ENCODE measurements around the gene PDXK. TPM values are rescaled to one million over a fixed set of nuclear protein-coding genes. Genes with fewer than 3 reads are reported as not detected.
"Not testable (repeated sequence)": the region's sequence is repeated elsewhere in the genome, so short reads cannot be mapped to it uniquely, and the experiment has no call there.

PDXK gene
- total RNA-seq = 10 to 100 TPM; 15.9 to 89.8 (median 49.8) TPM

- Histone ChIP-seq H3K4me3 (peak within 1 kb of the TSS; percentile 68 to 78), H3K9me3 (no peaks in the 10 kb centered on the region), H3K4me1 (peaks cover 3 to 14% of the 10 kb centered on the region in 2 donors), H3K27me3 (no peaks in the 10 kb centered on the region), H3K27ac (peak within 1 kb of the TSS; percentile 61 to 77), H3K36me3 (no peaks in the 10 kb centered on the region)
- peak; percentile 77 to 87 for DNase-seq
- TF ChIP-seq CTCF (IDR thresholded peaks at IDR 0.05) = peak in 1 of 4 experiments; percentile 1
- TF ChIP-seq POLR2A (IDR thresholded peaks at IDR 0.05) = peak; percentile 85 to 91
- intact Hi-C loops (cut with DNase I; ENCODE audit: low total_unique reads) = loop anchor here (10.0 kb wide), 1 partner anchor 56 kb away; the partner anchor contains the start of gene CSTB
Measured at GRCh38 chr21:43718872-43719747, at the start of gene PDXK. Gene PDXK, plus strand, starts transcription at chr21:43719129. Its CDS starts 166 bp downstream, at chr21:43719295.

- Histone ChIP-seq H3K4me1 (no peaks in the 10 kb centered on the region), H3K27me3 (no peaks in the 10 kb centered on the region), H3K27ac (no peak overlapping the region), H3K4me3 (no peak overlapping the region), H3K9me3 (no peaks in the 10 kb centered on the region), H3K36me3 (no peaks in the 10 kb centered on the region)
- TF ChIP-seq CTCF (IDR thresholded peaks at IDR 0.05) (no peak), POLR2A (IDR thresholded peaks at IDR 0.05) (no peak)
- intact Hi-C loops (cut with DNase I; ENCODE audit: low total_unique reads) = no loop called here
- no peak for DNase-seq
Measured at GRCh38 chr21:43669828-43670605, 48.9 kb upstream of the PDXK start.

DNA sequence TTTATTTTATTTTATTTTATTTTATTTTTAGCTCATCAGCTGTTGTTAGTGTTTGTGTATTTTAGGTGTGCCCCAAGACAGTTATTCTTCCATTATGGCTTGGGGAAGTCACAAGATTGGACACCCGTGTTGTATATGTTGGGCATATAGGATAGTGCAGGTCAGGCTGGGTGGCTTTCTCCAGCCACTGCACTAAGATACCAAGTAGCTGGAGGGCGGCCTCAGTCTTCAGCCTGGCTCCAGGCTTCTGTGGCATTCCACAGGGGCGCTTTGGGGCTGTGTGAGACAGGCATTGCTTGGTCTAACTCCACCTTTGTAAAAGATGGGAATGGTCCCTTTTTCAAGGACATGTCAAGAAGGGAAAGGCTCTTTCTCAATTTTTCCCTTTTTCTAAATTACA is 43.1 kb upstream of the PDXK start:
- DNase-seq = no peak
- no peak overlapping the region for H3K4me3 ChIP-seq
- H3K4me1 ChIP-seq = no peaks in the 10 kb centered on the region
- no peaks in the 10 kb centered on the region for H3K27me3 ChIP-seq
- H3K27ac ChIP-seq = no peak overlapping the region
- H3K9me3 ChIP-seq = no peaks in the 10 kb centered on the region
- no peak for TF ChIP-seq POLR2A (IDR thresholded peaks at IDR 0.05)
- TF ChIP-seq CTCF (IDR thresholded peaks at IDR 0.05) = no peak
- intact Hi-C loops (cut with DNase I; ENCODE audit: low total_unique reads) = no loop called here
- H3K36me3 ChIP-seq = no peaks in the 10 kb centered on the region

DNA sequence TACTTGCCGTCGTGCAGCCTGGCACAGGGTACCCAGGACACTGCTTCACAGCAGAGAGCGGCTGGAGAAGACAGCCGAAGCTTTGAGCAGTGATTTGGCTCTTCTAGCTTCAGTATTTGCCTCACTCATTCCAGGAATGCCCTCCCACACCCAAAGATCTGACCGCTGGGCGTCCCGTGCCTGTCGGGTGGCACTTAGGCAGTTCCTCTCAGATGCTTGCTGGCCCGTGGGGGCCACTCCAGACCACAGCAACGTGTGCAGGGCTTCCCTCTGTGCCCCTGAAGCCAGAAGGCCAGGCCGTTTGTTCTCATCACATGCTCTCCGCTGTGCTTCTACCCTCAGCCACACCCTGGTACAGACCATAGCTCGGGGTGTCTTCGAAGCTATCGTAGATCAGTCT is 42.5 kb upstream of the PDXK start:
- Histone ChIP-seq H3K36me3 (no peaks in the 10 kb centered on the region), H3K4me1 (no peaks in the 10 kb centered on the region), H3K4me3 (no peak overlapping the region), H3K27ac (no peak overlapping the region), H3K27me3 (no peaks in the 10 kb centered on the region), H3K9me3 (no peaks in the 10 kb centered on the region)
- intact Hi-C loops (cut with DNase I; ENCODE audit: low total_unique reads) = no loop called here
- TF ChIP-seq POLR2A (IDR thresholded peaks at IDR 0.05) = no peak
- TF ChIP-seq CTCF (IDR thresholded peaks at IDR 0.05) = no peak
- no peak for DNase-seq

DNA sequence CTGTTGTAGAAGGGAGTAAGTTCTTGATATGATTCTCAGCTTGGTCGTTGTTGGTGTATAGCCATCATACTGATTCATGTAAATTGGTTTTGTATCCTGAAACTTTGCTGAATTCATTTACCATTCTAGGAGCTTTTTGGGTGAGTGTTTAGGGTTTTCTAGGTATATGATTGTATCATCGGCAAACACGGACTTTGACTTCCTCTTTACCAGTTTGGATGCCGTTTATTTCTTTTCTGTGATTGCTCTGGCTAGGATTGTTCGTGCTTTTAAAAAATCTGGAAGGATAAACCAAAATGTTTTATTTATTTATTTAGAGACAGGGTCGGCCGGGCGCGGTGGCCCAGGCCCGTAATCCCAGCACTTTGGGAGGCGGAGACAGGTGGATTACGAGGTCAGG is 39.0 kb upstream of the PDXK start:
- TF ChIP-seq POLR2A (IDR thresholded peaks at IDR 0.05) (no peak), CTCF (IDR thresholded peaks at IDR 0.05) (no peak)
- Histone ChIP-seq H3K9me3 (no peaks in the 10 kb centered on the region), H3K27me3 (no peaks in the 10 kb centered on the region), H3K4me1 (no peaks in the 10 kb centered on the region), H3K4me3 (no peak overlapping the region), H3K27ac (no peak overlapping the region), H3K36me3 (no peaks in the 10 kb centered on the region)
- intact Hi-C loops (cut with DNase I; ENCODE audit: low total_unique reads) = no loop called here
- DNase-seq = no peak

DNA sequence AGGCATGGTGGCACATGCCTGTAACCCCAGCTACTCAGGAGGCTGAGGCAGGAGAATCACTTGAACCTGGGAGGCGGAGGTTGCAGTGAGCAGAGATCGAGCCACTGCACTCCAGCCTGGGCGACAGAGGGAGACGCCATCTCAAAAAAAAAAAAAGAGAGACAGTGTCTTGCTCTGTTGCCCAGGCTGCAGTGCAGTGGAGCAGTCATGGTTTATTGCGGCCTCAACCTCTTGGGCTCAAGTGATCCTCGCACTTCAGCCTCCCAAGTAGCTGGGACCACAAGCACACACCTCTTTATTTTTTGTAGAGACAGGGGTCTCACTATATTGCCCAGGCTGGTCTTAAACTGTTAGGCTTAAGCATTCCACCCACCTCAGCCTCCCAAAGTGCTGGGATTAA is 38.5 kb upstream of the PDXK start:
- H3K27ac ChIP-seq; H3K4me1 ChIP-seq; intact Hi-C loops (cut with DNase I; ENCODE audit: low total_unique reads); H3K4me3 ChIP-seq; DNase-seq; H3K27me3 ChIP-seq; H3K36me3 ChIP-seq; H3K9me3 ChIP-seq: not testable (repeated sequence)

Measured in uterus (tissue), 4 donors.